Brain microvascular endothelial cell (primary cell): Measurements from ENCODE around the gene HK1.

ENCODE experiments used
- DNase-seq: peaks from one replicate; pipeline ENCODE4 v3.0.0-alpha.2; 2020
- H3K27ac ChIP-seq: fragments of 250-450 bp; sonication (Bioruptor Pico); 2 replicates; pipeline ENCODE4 v1.5.1; 2020; ENCODE audit warnings: mild to moderate bottlenecking, moderate library complexity
- H3K27me3 ChIP-seq: fragments of 250-450 bp; sonication (Bioruptor Pico); replicated peaks from 2 replicates; pipeline ENCODE4 v1.5.1; 2020; ENCODE audit warnings: mild to moderate bottlenecking
- H3K36me3 ChIP-seq: fragments of 250-450 bp; sonication (Bioruptor Pico); replicated peaks from 2 replicates; pipeline ENCODE4 v1.5.1; 2020; ENCODE audit warnings: mild to moderate bottlenecking
- H3K4me3 ChIP-seq: 2 replicates; pipeline ENCODE4 v1.5.1; 2011; ENCODE audit warnings: low read depth, mild to moderate bottlenecking, control low read depth, low read length, moderate library complexity
- CTCF ChIP-seq: IDR thresholded peaks from 2 replicates; pipeline ENCODE4 v1.5.1; 2011; ENCODE audit warnings: low read depth, mild to moderate bottlenecking, moderate library complexity, low read length, control low read depth, inconsistent platforms; ENCODE audit errors: missing control alignments
- in situ Hi-C: cut with HindIII; loops from 2 replicates; pipeline ENCODE4 v1.10.0; 2017; ENCODE audit warnings: low sequenced_read_pairs, low pct_ligation_motif_present

HK1 gene

GRCh38 chr10:69269761-69270160 lies 8.5 kb upstream of the HK1 start:
- Histone ChIP-seq H3K27ac (no peak overlapping the region), H3K4me3 (no peak overlapping the region), H3K36me3 (no peaks in the 10 kb centered on the region), H3K27me3 (peaks cover 3% of the 10 kb centered on the region)
- no peak for TF ChIP-seq CTCF
- no peak for DNase-seq
- in situ Hi-C loops: no loop called here

GRCh38 chr10:69270990-69271389 lies 7.3 kb upstream of the HK1 start:
- Histone ChIP-seq H3K36me3 (no peaks in the 10 kb centered on the region), H3K27me3 (peaks cover 3% of the 10 kb centered on the region), H3K27ac (no peak overlapping the region), H3K4me3 (no peak overlapping the region)
- no peak for TF ChIP-seq CTCF
- no peak for DNase-seq
- in situ Hi-C loops: no loop called here

GRCh38 chr10:69272624-69273023 lies 5.7 kb upstream of the HK1 start:
- in situ Hi-C loops: no loop called here
- Histone ChIP-seq H3K4me3 (no peak overlapping the region), H3K27me3 (no peaks in the 10 kb centered on the region), H3K27ac (no peak overlapping the region), H3K36me3 (no peaks in the 10 kb centered on the region)
- no peak for TF ChIP-seq CTCF
- DNase-seq: no peak

- no peak for DNase-seq
- Histone ChIP-seq H3K27ac (no peak overlapping the region), H3K4me3 (no peak overlapping the region), H3K27me3 (no peaks in the 10 kb centered on the region), H3K36me3 (no peaks in the 10 kb centered on the region)
- TF ChIP-seq CTCF: no peak
- in situ Hi-C loops: no loop called here
Measured at GRCh38 chr10:69275444-69275843, 2.9 kb upstream of the HK1 start.

GRCh38 chr10:69276503-69276902 lies 1.8 kb upstream of the HK1 start:
- Histone ChIP-seq H3K36me3 (no peaks in the 10 kb centered on the region), H3K4me3 (no peak overlapping the region), H3K27ac (no peak overlapping the region), H3K27me3 (no peaks in the 10 kb centered on the region)
- DNase-seq: no peak
- in situ Hi-C loops: no loop called here
- no peak for TF ChIP-seq CTCF

GRCh38 chr10:69279110-69279509 lies 814 bp downstream of the HK1 start:
- no peak for TF ChIP-seq CTCF
- Histone ChIP-seq H3K36me3 (no peaks in the 10 kb centered on the region), H3K4me3 (no peak overlapping the region), H3K27ac (peak overlapping the region; percentile 10), H3K27me3 (no peaks in the 10 kb centered on the region)
- in situ Hi-C loops: no loop called here
- no peak for DNase-seq
